ENCODE measurements around the gene SLC35A3. TPM values are rescaled to one million over a fixed set of nuclear protein-coding genes. Genes with fewer than 3 reads are reported as not detected.
"Not testable (repeated sequence)": the region's sequence is repeated elsewhere in the genome, so short reads cannot be mapped to it uniquely, and the experiment has no call there.

The SLC35A3 gene
- total and polyA plus RNA-seq, 4 donors, result 7.4 to 30.2 (median 19.8) TPM

- H3K27ac ChIP-seq (ENCODE audit: low read depth in 1 of 2, low read length in 2 of 2); H3K4me3 ChIP-seq (ENCODE audit: low read length in 2 of 2); H3K27me3 ChIP-seq (ENCODE audit: control insufficient read depth in 1 of 2, insufficient read depth in 2 of 2, low read length in 1 of 2); intact Hi-C loops (cut with DNase I); H3K36me3 ChIP-seq (ENCODE audit: control insufficient read depth in 1 of 2, insufficient read depth in 2 of 2, low read length in 1 of 2); H3K4me1 ChIP-seq (ENCODE audit: control insufficient read depth in 1 of 2, insufficient read depth in 2 of 2, low read length in 2 of 2); ATAC-seq (ENCODE audit: low FRiP score); H3K9me3 ChIP-seq (ENCODE audit: control insufficient read depth, low read length): not testable (repeated sequence)
- peak in 1 of 2 donors; percentile 58 for DNase-seq
- 95 to 96% methylated on average over 11 of the region's 11 CpGs for WGBS, 2 donors
Observed at GRCh38 chr1:100047235-100047708, 77.5 kb downstream of the SLC35A3 start.

- Histone ChIP-seq H3K9me3 (ENCODE audit: control insufficient read depth, low read length) (no peaks in the 10 kb centered on the region), H3K27me3 (ENCODE audit: control insufficient read depth in 1 of 2, insufficient read depth in 2 of 2, low read length in 1 of 2) (no peaks in the 10 kb centered on the region), H3K4me3 (ENCODE audit: low read length in 2 of 2) (no peak overlapping the region), H3K27ac (ENCODE audit: low read depth in 1 of 2, low read length in 2 of 2) (no peak overlapping the region), H3K36me3 (ENCODE audit: control insufficient read depth in 1 of 2, insufficient read depth in 2 of 2, low read length in 1 of 2) (no peaks in the 10 kb centered on the region), H3K4me1 (ENCODE audit: control insufficient read depth in 1 of 2, insufficient read depth in 2 of 2, low read length in 2 of 2) (no peaks in the 10 kb centered on the region)
- DNase-seq, result no peak
- ATAC-seq (ENCODE audit: low FRiP score), result no peak
- intact Hi-C loops (cut with DNase I), result no loop called here
- WGBS, 2 donors, result 90 to 93% methylated on average over 4 of the region's 4 CpGs
Observed at GRCh38 chr1:100050139-100050538, 80.3 kb downstream of the SLC35A3 start.

GRCh38 chr1:100051401-100051800 lies 81.6 kb downstream of the SLC35A3 start:
- Histone ChIP-seq H3K27ac (ENCODE audit: low read depth in 1 of 2, low read length in 2 of 2) (no peak overlapping the region), H3K36me3 (ENCODE audit: control insufficient read depth in 1 of 2, insufficient read depth in 2 of 2, low read length in 1 of 2) (no peaks in the 10 kb centered on the region), H3K4me3 (ENCODE audit: low read length in 2 of 2) (no peak overlapping the region), H3K4me1 (ENCODE audit: control insufficient read depth in 1 of 2, insufficient read depth in 2 of 2, low read length in 2 of 2) (no peaks in the 10 kb centered on the region), H3K9me3 (ENCODE audit: control insufficient read depth, low read length) (no peaks in the 10 kb centered on the region), H3K27me3 (ENCODE audit: control insufficient read depth in 1 of 2, insufficient read depth in 2 of 2, low read length in 1 of 2) (no peaks in the 10 kb centered on the region)
- intact Hi-C loops (cut with DNase I), result no loop called here
- WGBS, 2 donors, result 78 to 82% methylated on average over 4 of the region's 4 CpGs
- no peak for DNase-seq
- no peak for ATAC-seq (ENCODE audit: low FRiP score)

- 57 to 83% methylated on average over 1 of the region's 1 CpG for WGBS, 2 donors
- H3K27ac ChIP-seq (ENCODE audit: low read depth in 1 of 2, low read length in 2 of 2), result no peak overlapping the region
- ATAC-seq (ENCODE audit: low FRiP score), result no peak
- H3K9me3 ChIP-seq (ENCODE audit: control insufficient read depth, low read length), result no peaks in the 10 kb centered on the region
- intact Hi-C loops (cut with DNase I), result no loop called here
- no peak overlapping the region for H3K4me3 ChIP-seq (ENCODE audit: low read length in 2 of 2)
- DNase-seq, result no peak
- no peaks in the 10 kb centered on the region for H3K4me1 ChIP-seq (ENCODE audit: control insufficient read depth in 1 of 2, insufficient read depth in 2 of 2, low read length in 2 of 2)
- no peaks in the 10 kb centered on the region for H3K36me3 ChIP-seq (ENCODE audit: control insufficient read depth in 1 of 2, insufficient read depth in 2 of 2, low read length in 1 of 2)
- no peaks in the 10 kb centered on the region for H3K27me3 ChIP-seq (ENCODE audit: control insufficient read depth in 1 of 2, insufficient read depth in 2 of 2, low read length in 1 of 2)
Observed at GRCh38 chr1:100051893-100052292, 82.1 kb downstream of the SLC35A3 start.

- H3K36me3 ChIP-seq (ENCODE audit: control insufficient read depth in 1 of 2, insufficient read depth in 2 of 2, low read length in 1 of 2), result no peaks in the 10 kb centered on the region
- DNase-seq, result no peak
- no peaks in the 10 kb centered on the region for H3K27me3 ChIP-seq (ENCODE audit: control insufficient read depth in 1 of 2, insufficient read depth in 2 of 2, low read length in 1 of 2)
- H3K4me3 ChIP-seq (ENCODE audit: low read length in 2 of 2), result no peak overlapping the region
- no peak overlapping the region for H3K27ac ChIP-seq (ENCODE audit: low read depth in 1 of 2, low read length in 2 of 2)
- intact Hi-C loops (cut with DNase I), result no loop called here
- ATAC-seq (ENCODE audit: low FRiP score), result no peak
- no peaks in the 10 kb centered on the region for H3K9me3 ChIP-seq (ENCODE audit: control insufficient read depth, low read length)
- no peaks in the 10 kb centered on the region for H3K4me1 ChIP-seq (ENCODE audit: control insufficient read depth in 1 of 2, insufficient read depth in 2 of 2, low read length in 2 of 2)
Observed at GRCh38 chr1:100053119-100053518, 83.3 kb downstream of the SLC35A3 start.

- ATAC-seq (ENCODE audit: low FRiP score), result no peak
- Histone ChIP-seq H3K4me1 (ENCODE audit: control insufficient read depth in 1 of 2, insufficient read depth in 2 of 2, low read length in 2 of 2) (no peaks in the 10 kb centered on the region), H3K27ac (ENCODE audit: low read depth in 1 of 2, low read length in 2 of 2) (no peak overlapping the region), H3K9me3 (ENCODE audit: control insufficient read depth, low read length) (no peaks in the 10 kb centered on the region), H3K27me3 (ENCODE audit: control insufficient read depth in 1 of 2, insufficient read depth in 2 of 2, low read length in 1 of 2) (no peaks in the 10 kb centered on the region), H3K36me3 (ENCODE audit: control insufficient read depth in 1 of 2, insufficient read depth in 2 of 2, low read length in 1 of 2) (no peaks in the 10 kb centered on the region), H3K4me3 (ENCODE audit: low read length in 2 of 2) (no peak overlapping the region)
- 86 to 92% methylated on average over 4 of the region's 4 CpGs for WGBS, 2 donors
- intact Hi-C loops (cut with DNase I), result no loop called here
- DNase-seq, result no peak
Observed at GRCh38 chr1:100053727-100054126, 83.9 kb downstream of the SLC35A3 start.

- Histone ChIP-seq H3K27me3 (ENCODE audit: control insufficient read depth in 1 of 2, insufficient read depth in 2 of 2, low read length in 1 of 2) (no peaks in the 10 kb centered on the region), H3K4me1 (ENCODE audit: control insufficient read depth in 1 of 2, insufficient read depth in 2 of 2, low read length in 2 of 2) (no peaks in the 10 kb centered on the region), H3K4me3 (ENCODE audit: low read length in 2 of 2) (no peak overlapping the region), H3K27ac (ENCODE audit: low read depth in 1 of 2, low read length in 2 of 2) (no peak overlapping the region), H3K36me3 (ENCODE audit: control insufficient read depth in 1 of 2, insufficient read depth in 2 of 2, low read length in 1 of 2) (peaks cover 2 to 3% of the 10 kb centered on the region in 2 donors), H3K9me3 (ENCODE audit: control insufficient read depth, low read length) (no peaks in the 10 kb centered on the region)
- 94 to 96% methylated on average over 3 of the region's 3 CpGs for WGBS, 2 donors
- no peak for DNase-seq
- intact Hi-C loops (cut with DNase I), result no loop called here
- ATAC-seq (ENCODE audit: low FRiP score), result no peak
Observed at GRCh38 chr1:100061681-100062080, 91.9 kb downstream of the SLC35A3 start.

- Histone ChIP-seq H3K27me3 (ENCODE audit: control insufficient read depth in 1 of 2, insufficient read depth in 2 of 2, low read length in 1 of 2) (no peaks in the 10 kb centered on the region), H3K4me3 (ENCODE audit: low read length in 2 of 2) (no peak overlapping the region), H3K4me1 (ENCODE audit: control insufficient read depth in 1 of 2, insufficient read depth in 2 of 2, low read length in 2 of 2) (no peaks in the 10 kb centered on the region), H3K9me3 (ENCODE audit: control insufficient read depth, low read length) (no peaks in the 10 kb centered on the region), H3K36me3 (ENCODE audit: control insufficient read depth in 1 of 2, insufficient read depth in 2 of 2, low read length in 1 of 2) (peaks cover under 1 to 4% of the 10 kb centered on the region in 2 donors), H3K27ac (ENCODE audit: low read depth in 1 of 2, low read length in 2 of 2) (no peak overlapping the region)
- DNase-seq (no peak), ATAC-seq (ENCODE audit: low FRiP score) (no peak)
- intact Hi-C loops (cut with DNase I), result no loop called here
- 94 to 96% methylated on average over 1 of the region's 1 CpG for WGBS, 2 donors
Observed at GRCh38 chr1:100065183-100065968, 95.6 kb downstream of the SLC35A3 start.

- Histone ChIP-seq H3K27ac (ENCODE audit: low read depth in 1 of 2, low read length in 2 of 2) (no peak overlapping the region), H3K27me3 (ENCODE audit: control insufficient read depth in 1 of 2, insufficient read depth in 2 of 2, low read length in 1 of 2) (no peaks in the 10 kb centered on the region), H3K9me3 (ENCODE audit: control insufficient read depth, low read length) (no peaks in the 10 kb centered on the region), H3K4me1 (ENCODE audit: control insufficient read depth in 1 of 2, insufficient read depth in 2 of 2, low read length in 2 of 2) (no peaks in the 10 kb centered on the region), H3K4me3 (ENCODE audit: low read length in 2 of 2) (no peak overlapping the region), H3K36me3 (ENCODE audit: control insufficient read depth in 1 of 2, insufficient read depth in 2 of 2, low read length in 1 of 2) (peaks cover 0 to 3% of the 10 kb centered on the region in 2 donors)
- no peak for ATAC-seq (ENCODE audit: low FRiP score)
- intact Hi-C loops (cut with DNase I), result no loop called here
- no peak for DNase-seq
- WGBS, 2 donors, result 65 to 68% methylated on average over 2 of the region's 2 CpGs
Observed at GRCh38 chr1:100065969-100066227, 96.1 kb downstream of the SLC35A3 start.
